ENCODE measurements around the gene TBL1Y. TPM values are rescaled to one million over a fixed set of nuclear protein-coding genes. Genes with fewer than 3 reads are reported as not detected.

The TBL1Y gene
- total and polyA plus RNA-seq, 10 donors: not detected

DNA sequence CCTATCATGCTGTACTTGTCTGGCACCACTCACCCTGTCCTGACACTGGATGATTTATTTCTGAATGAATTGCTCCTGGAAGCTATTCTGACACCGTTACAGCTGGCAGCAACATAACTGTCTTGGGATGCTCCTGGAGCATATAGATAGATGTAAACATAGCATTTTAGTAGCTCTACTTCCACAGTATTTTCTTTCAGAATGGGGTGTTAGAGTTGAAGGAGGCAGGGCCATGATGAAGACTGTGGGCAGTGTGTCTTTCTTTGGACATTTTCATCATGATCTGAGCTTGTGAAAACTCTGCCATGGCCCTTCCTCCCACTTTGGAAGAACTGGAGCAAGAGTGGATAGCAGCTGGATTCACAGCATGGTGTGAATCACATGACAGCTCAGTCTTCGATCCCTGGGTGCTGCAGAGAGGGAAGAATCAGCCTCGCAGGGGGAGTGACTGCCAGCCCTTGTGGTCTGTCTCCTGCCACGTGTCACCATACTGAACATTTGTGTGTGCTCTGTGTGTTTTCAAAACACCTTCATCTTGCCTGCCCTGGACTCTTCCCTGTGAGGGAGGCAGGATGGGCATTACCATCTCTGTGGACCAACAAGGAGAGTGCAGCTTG lies 61.9 kb downstream of the TBL1Y start:
- no peaks in the 10 kb centered on the region for H3K36me3 ChIP-seq
- no peak for DNase-seq
- no peaks in the 10 kb centered on the region for H3K27me3 ChIP-seq (replicated peaks in 1 of 7)
- no peaks in the 10 kb centered on the region for H3K9me3 ChIP-seq
- no peaks in the 10 kb centered on the region for H3K4me1 ChIP-seq
- TF ChIP-seq, protein P1, sequence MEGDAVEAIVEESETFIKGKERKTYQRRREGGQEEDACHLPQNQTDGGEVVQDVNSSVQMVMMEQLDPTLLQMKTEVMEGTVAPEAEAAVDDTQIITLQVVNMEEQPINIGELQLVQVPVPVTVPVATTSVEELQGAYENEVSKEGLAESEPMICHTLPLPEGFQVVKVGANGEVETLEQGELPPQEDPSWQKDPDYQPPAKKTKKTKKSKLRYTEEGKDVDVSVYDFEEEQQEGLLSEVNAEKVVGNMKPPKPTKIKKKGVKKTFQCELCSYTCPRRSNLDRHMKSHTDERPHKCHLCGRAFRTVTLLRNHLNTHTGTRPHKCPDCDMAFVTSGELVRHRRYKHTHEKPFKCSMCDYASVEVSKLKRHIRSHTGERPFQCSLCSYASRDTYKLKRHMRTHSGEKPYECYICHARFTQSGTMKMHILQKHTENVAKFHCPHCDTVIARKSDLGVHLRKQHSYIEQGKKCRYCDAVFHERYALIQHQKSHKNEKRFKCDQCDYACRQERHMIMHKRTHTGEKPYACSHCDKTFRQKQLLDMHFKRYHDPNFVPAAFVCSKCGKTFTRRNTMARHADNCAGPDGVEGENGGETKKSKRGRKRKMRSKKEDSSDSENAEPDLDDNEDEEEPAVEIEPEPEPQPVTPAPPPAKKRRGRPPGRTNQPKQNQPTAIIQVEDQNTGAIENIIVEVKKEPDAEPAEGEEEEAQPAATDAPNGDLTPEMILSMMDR (IDR thresholded peaks at IDR 0.05 in 8 of 11, conservative IDR thresholded peaks at IDR 0.05 in 3 of 11): no peak
- H3K27ac ChIP-seq: no peak overlapping the region
- 25 to 54% (median 39%) methylated on average over 1 to 4 of the region's 4 CpGs; no CpG with 5 or more reads in 2 of the 5 donors for WGBS, 5 donors
- intact Hi-C loops (cut with DNase I; ENCODE audit: low total_unique reads): no loop called here
- no peak overlapping the region for H3K4me3 ChIP-seq

DNA sequence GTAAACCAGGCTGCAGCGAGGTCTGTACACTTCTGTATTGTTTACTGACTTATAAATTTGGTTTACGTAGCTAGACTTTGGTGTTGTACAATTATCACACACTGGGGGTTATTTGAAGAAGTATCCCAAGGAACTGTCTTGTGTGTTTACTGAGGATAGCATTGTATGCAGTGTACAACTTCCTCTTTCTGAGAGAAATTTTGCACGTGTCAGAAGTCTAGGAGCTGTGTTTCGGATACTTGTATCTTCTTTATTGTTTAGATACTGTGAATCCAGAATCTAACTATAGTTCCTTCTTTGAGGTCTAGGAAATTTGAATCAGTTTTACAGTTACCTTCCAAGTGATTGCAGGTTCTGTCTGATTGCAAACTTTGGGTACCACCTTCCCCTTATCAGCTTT lies 64.5 kb downstream of the TBL1Y start:
- no peak for DNase-seq
- H3K27me3 ChIP-seq (replicated peaks in 1 of 7): no peaks in the 10 kb centered on the region
- no peak overlapping the region for H3K4me3 ChIP-seq
- TF ChIP-seq POLR2AphosphoS5 (IDR thresholded peaks at IDR 0.05): no peak
- no peak for TF ChIP-seq POLR2A (IDR thresholded peaks at IDR 0.05)
- TF ChIP-seq, protein P1 (IDR thresholded peaks at IDR 0.05 in 8 of 11, conservative IDR thresholded peaks at IDR 0.05 in 3 of 11): no peak
- intact Hi-C loops (cut with DNase I; ENCODE audit: low total_unique reads): no loop called here
- H3K36me3 ChIP-seq: no peaks in the 10 kb centered on the region
- no peaks in the 10 kb centered on the region for H3K9me3 ChIP-seq
- H3K27ac ChIP-seq: no peak overlapping the region
- no peaks in the 10 kb centered on the region for H3K4me1 ChIP-seq
- WGBS, 5 donors: 55 to 64% (median 62%) methylated on average over 4 of the region's 4 CpGs; no CpG with 5 or more reads in 2 of the 5 donors

DNA sequence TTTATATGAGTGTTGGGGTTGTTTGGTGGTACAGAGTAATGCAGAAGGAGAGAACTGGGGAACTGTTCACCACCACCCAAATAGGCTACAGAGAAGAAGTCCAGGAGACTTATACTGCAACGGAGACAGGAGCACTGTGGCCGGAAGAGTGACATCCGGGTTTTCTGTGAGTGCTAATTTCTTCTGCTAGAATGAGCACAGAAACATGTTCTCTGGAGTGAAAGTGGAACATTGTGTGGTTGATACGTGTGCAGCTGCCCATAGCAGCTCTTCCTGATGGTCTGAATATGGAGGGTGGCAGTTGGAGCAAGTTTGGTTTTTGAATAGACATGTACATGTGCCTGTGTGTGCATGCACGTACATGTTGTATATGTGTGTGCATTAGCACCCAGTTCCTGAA lies 67.3 kb downstream of the TBL1Y start:
- intact Hi-C loops (cut with DNase I; ENCODE audit: low total_unique reads): no loop called here
- Histone ChIP-seq H3K9me3 (no peaks in the 10 kb centered on the region), H3K4me1 (no peaks in the 10 kb centered on the region), H3K4me3 (no peak overlapping the region), H3K36me3 (no peaks in the 10 kb centered on the region), H3K27ac (no peak overlapping the region), H3K27me3 (replicated peaks in 1 of 7) (no peaks in the 10 kb centered on the region)
- WGBS, 5 donors: 76 to 86% (median 85%) methylated on average over 5 of the region's 5 CpGs; no CpG with 5 or more reads in 2 of the 5 donors
- TF ChIP-seq POLR2A (IDR thresholded peaks at IDR 0.05) (no peak), POLR2AphosphoS5 (IDR thresholded peaks at IDR 0.05) (no peak)
- TF ChIP-seq, protein P1 (IDR thresholded peaks at IDR 0.05 in 8 of 11, conservative IDR thresholded peaks at IDR 0.05 in 3 of 11): no peak
- DNase-seq: no peak

DNA sequence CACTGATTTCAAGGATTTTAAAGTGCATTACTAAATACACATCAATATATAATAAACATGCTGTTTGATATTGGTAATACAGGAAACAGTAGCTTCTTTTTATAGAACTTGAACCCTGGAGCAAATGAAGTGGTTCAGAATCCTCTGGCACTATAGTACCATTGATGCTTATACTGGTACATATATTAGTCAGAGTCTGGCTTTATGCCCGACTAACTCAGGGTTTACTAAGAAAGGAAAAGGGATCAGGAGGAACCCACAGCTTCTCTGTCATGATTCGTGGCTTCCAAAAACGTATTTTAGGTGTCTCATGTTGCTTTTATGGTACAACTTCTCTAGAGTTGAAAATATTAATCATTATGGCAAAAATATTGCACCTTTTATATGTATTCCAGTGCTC lies 72.7 kb downstream of the TBL1Y start:
- no peak for TF ChIP-seq POLR2AphosphoS5 (IDR thresholded peaks at IDR 0.05)
- TF ChIP-seq POLR2A (IDR thresholded peaks at IDR 0.05): no peak
- TF ChIP-seq, protein P1 (IDR thresholded peaks at IDR 0.05 in 8 of 11, conservative IDR thresholded peaks at IDR 0.05 in 3 of 11): no peak
- WGBS, 5 donors: 52 to 60% (median 59%) methylated on average over 3 of the region's 3 CpGs; no CpG with 5 or more reads in 2 of the 5 donors
- H3K27ac ChIP-seq: no peak overlapping the region
- H3K27me3 ChIP-seq (replicated peaks in 1 of 7): no peaks in the 10 kb centered on the region
- H3K36me3 ChIP-seq: no peaks in the 10 kb centered on the region
- no peaks in the 10 kb centered on the region for H3K4me1 ChIP-seq
- DNase-seq: no peak
- intact Hi-C loops (cut with DNase I; ENCODE audit: low total_unique reads): no loop called here
- no peaks in the 10 kb centered on the region for H3K9me3 ChIP-seq
- H3K4me3 ChIP-seq: no peak overlapping the region
